ENCODE results near the gene TRAPPC5.
A peak's percentile ranks its signal among the peaks of the same experiment; 100 is the strongest.

Gene TRAPPC5

GRCh38 chr19:7720351-7720750 is 39.7 kb downstream of the TRAPPC5 start:
- H3K27me3 Mint-ChIP-seq, result no peaks in the 10 kb centered on the region
- H3K36me3 Mint-ChIP-seq, result no peaks in the 10 kb centered on the region
- H3K27ac Mint-ChIP-seq, result no peak overlapping the region
- H3K4me1 Mint-ChIP-seq, result peaks cover 8% of the 10 kb centered on the region
- no peaks in the 10 kb centered on the region for H3K9me3 Mint-ChIP-seq
- H3K4me3 Mint-ChIP-seq, result no peak overlapping the region

- Mint-ChIP-seq H3K4me3 (no peak overlapping the region), H3K4me1 (peaks cover 8% of the 10 kb centered on the region), H3K36me3 (no peaks in the 10 kb centered on the region), H3K27me3 (peaks cover 1% of the 10 kb centered on the region), H3K9me3 (no peaks in the 10 kb centered on the region), H3K27ac (no peak overlapping the region)
Measured at GRCh38 chr19:7722231-7722651, 41.6 kb downstream of the TRAPPC5 start.

GRCh38 chr19:7725791-7726190 is 45.2 kb downstream of the TRAPPC5 start:
- H3K27ac Mint-ChIP-seq, result no peak overlapping the region
- peaks cover 14% of the 10 kb centered on the region for H3K4me1 Mint-ChIP-seq
- no peaks in the 10 kb centered on the region for H3K9me3 Mint-ChIP-seq
- no peaks in the 10 kb centered on the region for H3K36me3 Mint-ChIP-seq
- H3K27me3 Mint-ChIP-seq, result peaks cover 24% of the 10 kb centered on the region
- H3K4me3 Mint-ChIP-seq, result no peak overlapping the region

- peaks cover 14% of the 10 kb centered on the region for H3K4me1 Mint-ChIP-seq
- no peak overlapping the region for H3K27ac Mint-ChIP-seq
- H3K36me3 Mint-ChIP-seq, result no peaks in the 10 kb centered on the region
- H3K4me3 Mint-ChIP-seq, result no peak overlapping the region
- H3K27me3 Mint-ChIP-seq, result peaks cover 26% of the 10 kb centered on the region
- no peaks in the 10 kb centered on the region for H3K9me3 Mint-ChIP-seq
Measured at GRCh38 chr19:7729211-7729610, 48.6 kb downstream of the TRAPPC5 start.

- Mint-ChIP-seq H3K27ac (no peak overlapping the region), H3K4me3 (peak overlapping the region; percentile 66), H3K36me3 (no peaks in the 10 kb centered on the region), H3K9me3 (no peaks in the 10 kb centered on the region), H3K27me3 (peaks cover 26% of the 10 kb centered on the region), H3K4me1 (peaks cover 14% of the 10 kb centered on the region)
Measured at GRCh38 chr19:7729831-7730285, 49.2 kb downstream of the TRAPPC5 start.

GRCh38 chr19:7730286-7731217 is 49.9 kb downstream of the TRAPPC5 start:
- H3K9me3 Mint-ChIP-seq, result no peaks in the 10 kb centered on the region
- peaks cover 14% of the 10 kb centered on the region for H3K4me1 Mint-ChIP-seq
- H3K27me3 Mint-ChIP-seq, result peaks cover 26% of the 10 kb centered on the region
- H3K36me3 Mint-ChIP-seq, result no peaks in the 10 kb centered on the region
- no peak overlapping the region for H3K4me3 Mint-ChIP-seq
- H3K27ac Mint-ChIP-seq, result no peak overlapping the region

GRCh38 chr19:7731218-7731595 is 50.6 kb downstream of the TRAPPC5 start:
- Mint-ChIP-seq H3K27me3 (peaks cover 26% of the 10 kb centered on the region), H3K36me3 (no peaks in the 10 kb centered on the region), H3K4me3 (no peak overlapping the region), H3K4me1 (peaks cover 14% of the 10 kb centered on the region), H3K27ac (no peak overlapping the region), H3K9me3 (no peaks in the 10 kb centered on the region)

GRCh38 chr19:7731615-7732014 is 51.0 kb downstream of the TRAPPC5 start:
- Mint-ChIP-seq H3K4me1 (peaks cover 14% of the 10 kb centered on the region), H3K9me3 (no peaks in the 10 kb centered on the region), H3K27ac (no peak overlapping the region), H3K27me3 (peaks cover 25% of the 10 kb centered on the region), H3K36me3 (no peaks in the 10 kb centered on the region), H3K4me3 (no peak overlapping the region)

GRCh38 chr19:7732045-7732444 is 51.4 kb downstream of the TRAPPC5 start, which contains the start of gene CLEC4G:
CLEC4G (minus strand) TSS chr19:7732110; CDS start chr19:7732102, 8 bp downstream.
- peaks cover 14% of the 10 kb centered on the region for H3K4me1 Mint-ChIP-seq
- no peaks in the 10 kb centered on the region for H3K36me3 Mint-ChIP-seq
- H3K4me3 Mint-ChIP-seq, result no peak within 1 kb of the TSS
- no peaks in the 10 kb centered on the region for H3K9me3 Mint-ChIP-seq
- H3K27ac Mint-ChIP-seq, result no peak within 1 kb of the TSS
- H3K27me3 Mint-ChIP-seq, result peaks cover 25% of the 10 kb centered on the region

GRCh38 chr19:7733376-7733775 is 52.7 kb downstream of the TRAPPC5 start:
- peaks cover 17% of the 10 kb centered on the region for H3K27me3 Mint-ChIP-seq
- H3K4me3 Mint-ChIP-seq, result no peak overlapping the region
- no peak overlapping the region for H3K27ac Mint-ChIP-seq
- no peaks in the 10 kb centered on the region for H3K36me3 Mint-ChIP-seq
- H3K4me1 Mint-ChIP-seq, result peaks cover 18% of the 10 kb centered on the region
- no peaks in the 10 kb centered on the region for H3K9me3 Mint-ChIP-seq

GRCh38 chr19:7734220-7735203 is 53.9 kb downstream of the TRAPPC5 start:
- Mint-ChIP-seq H3K27me3 (peaks cover 7% of the 10 kb centered on the region), H3K36me3 (no peaks in the 10 kb centered on the region), H3K4me3 (no peak overlapping the region), H3K4me1 (peaks cover 10% of the 10 kb centered on the region), H3K9me3 (no peaks in the 10 kb centered on the region), H3K27ac (no peak overlapping the region)

GRCh38 chr19:7736148-7736547 is 55.5 kb downstream of the TRAPPC5 start:
- Mint-ChIP-seq H3K4me3 (no peak overlapping the region), H3K27ac (peak overlapping the region; percentile 33), H3K9me3 (no peaks in the 10 kb centered on the region), H3K36me3 (no peaks in the 10 kb centered on the region), H3K4me1 (peaks cover 4% of the 10 kb centered on the region), H3K27me3 (peaks cover 4% of the 10 kb centered on the region)

GRCh38 chr19:7737215-7737614 is 56.6 kb downstream of the TRAPPC5 start:
- no peaks in the 10 kb centered on the region for H3K9me3 Mint-ChIP-seq
- peaks cover 3% of the 10 kb centered on the region for H3K27me3 Mint-ChIP-seq
- no peak overlapping the region for H3K4me3 Mint-ChIP-seq
- peaks cover 4% of the 10 kb centered on the region for H3K4me1 Mint-ChIP-seq
- H3K27ac Mint-ChIP-seq, result no peak overlapping the region
- no peaks in the 10 kb centered on the region for H3K36me3 Mint-ChIP-seq

All from activated naive CD4-positive, alpha-beta T cell treated with anti-CD3 and anti-CD28 coated beads, Interleukin-2, amount 50 U/mL, for 24 hours (primary cell).